HuH-7.5 (cell line): Measurements from ENCODE around the gene LRP2.
A peak's percentile ranks its signal among the peaks of the same experiment; 100 is the strongest.

Experiments
- DNase-seq: peaks from one replicate; pipeline ENCODE4 v3.0.0; 2011; ENCODE audit warnings: low spot score

The LRP2 gene

GRCh38 chr2:169240405-169240804, 121.9 kb downstream of the LRP2 start:
- DNase-seq = no peak

- no peak for DNase-seq
Measured at GRCh38 chr2:169237939-169238338, 124.4 kb downstream of the LRP2 start.

- no peak for DNase-seq
Measured at GRCh38 chr2:169237286-169237685, 125.0 kb downstream of the LRP2 start.

- DNase-seq = no peak
Measured at GRCh38 chr2:169232551-169233154, 129.7 kb downstream of the LRP2 start.

- no peak for DNase-seq
Measured at GRCh38 chr2:169230204-169230603, 132.1 kb downstream of the LRP2 start.

- DNase-seq = no peak
Measured at GRCh38 chr2:169229590-169229989, 132.7 kb downstream of the LRP2 start.

- DNase-seq = no peak
Measured at GRCh38 chr2:169225906-169226305, 136.4 kb downstream of the LRP2 start.

GRCh38 chr2:169225233-169225750, 137.0 kb downstream of the LRP2 start:
- no peak for DNase-seq

GRCh38 chr2:169222665-169223064, 139.7 kb downstream of the LRP2 start:
- DNase-seq = no peak

GRCh38 chr2:169221745-169222369, 140.5 kb downstream of the LRP2 start:
- peak; percentile 26 for DNase-seq

- DNase-seq = no peak
Measured at GRCh38 chr2:169210917-169211316, 151.4 kb downstream of the LRP2 start.

GRCh38 chr2:169208026-169208425, 154.3 kb downstream of the LRP2 start:
- DNase-seq = no peak

- DNase-seq = no peak
Measured at GRCh38 chr2:169205176-169205575, 157.2 kb downstream of the LRP2 start.

- peak; percentile 46 for DNase-seq
Measured at GRCh38 chr2:169203952-169204351, 158.4 kb downstream of the LRP2 start.

- no peak for DNase-seq
Measured at GRCh38 chr2:169200756-169201155, 161.6 kb downstream of the LRP2 start.

- no peak for DNase-seq
Measured at GRCh38 chr2:169193618-169194017, 168.7 kb downstream of the LRP2 start.

GRCh38 chr2:169190197-169190775, 172.0 kb downstream of the LRP2 start:
- no peak for DNase-seq

- DNase-seq = no peak
Measured at GRCh38 chr2:169189132-169189531, 173.2 kb downstream of the LRP2 start.

- DNase-seq = no peak
Measured at GRCh38 chr2:169185711-169186110, 176.6 kb downstream of the LRP2 start.

GRCh38 chr2:169184074-169184473, 178.3 kb downstream of the LRP2 start:
- DNase-seq = no peak

- DNase-seq = no peak
Measured at GRCh38 chr2:169182573-169182972, 179.8 kb downstream of the LRP2 start.

- no peak for DNase-seq
Measured at GRCh38 chr2:169178804-169179390, 183.4 kb downstream of the LRP2 start.

- DNase-seq = no peak
Measured at GRCh38 chr2:169178364-169178763, 184.0 kb downstream of the LRP2 start.
